WTC11 (cell line): ENCODE measurements around the gene KRT85. TPM values are rescaled to one million over a fixed set of nuclear protein-coding genes. Genes with fewer than 3 reads are reported as not detected.

ENCODE experiments used
- ATAC-seq: fragments of 200-7000 bp; cut with Tn5 transposase; 2 replicates; pipeline ENCODE4 v1.10.0; 2021; ENCODE audit warnings: mild to moderate bottlenecking, moderate library complexity
- CTCF ChIA-PET: fragments of 300-600 bp; sonication (Branson Sonifier 250); formaldehyde crosslinking; loops from one replicate; lab custom pipeline; 2021; ENCODE audit warnings: antibody characterized with exemption; lab: Charles Lee
- POLR2A ChIA-PET: fragments of 350-600 bp; sonication (Branson Sonifier 250); formaldehyde crosslinking; loops from one replicate; lab custom pipeline; 2021; ENCODE audit warnings: antibody characterized with exemption; lab: Charles Lee
- DNase-seq: peaks from one replicate; pipeline ENCODE4 v3.0.0; 2021; ENCODE audit warnings: low spot score
- H3K27ac Mint-ChIP-seq: 2 replicates; pipeline ENCODE4 v1.8.0; 2021; ENCODE audit warnings: mixed read lengths
- H3K27me3 Mint-ChIP-seq: 2 replicates; pipeline ENCODE4 v1.8.0; 2021; ENCODE audit warnings: low read depth, mild to moderate bottlenecking, moderate library complexity, mixed read lengths
- H3K36me3 Mint-ChIP-seq: 2 replicates; pipeline ENCODE4 v1.8.0; 2021; ENCODE audit warnings: mixed read lengths
- H3K4me1 Mint-ChIP-seq: 2 replicates; pipeline ENCODE4 v1.8.0; 2022; ENCODE audit warnings: mixed read lengths
- H3K4me3 Mint-ChIP-seq: 2 replicates; pipeline ENCODE4 v1.8.0; 2021; ENCODE audit warnings: mild to moderate bottlenecking, moderate library complexity, mixed read lengths
- H3K9me3 Mint-ChIP-seq: 2 replicates; pipeline ENCODE4 v1.8.0; 2021; ENCODE audit warnings: mixed read lengths
- ATF3 ChIP-seq: sonication (generic); formaldehyde crosslinking; conservative IDR thresholded peaks from 2 replicates; pipeline ENCODE4 v1.8.1; 2022; ENCODE audit warnings: mild to moderate bottlenecking, missing genetic modification reagents
- CDX4 ChIP-seq: fragments of 250-450 bp; sonication (Bioruptor Pico); IDR thresholded peaks from 2 replicates; pipeline ENCODE4 v1.9.0; 2021; ENCODE audit warnings: moderate library complexity, mild to moderate bottlenecking, inconsistent platforms, borderline replicate concordance
- CREM ChIP-seq: sonication (generic); formaldehyde crosslinking; IDR thresholded peaks from 2 replicates; pipeline ENCODE4 v1.8.1; 2022; ENCODE audit warnings: mild to moderate bottlenecking, missing genetic modification reagents, moderate library complexity
- E2F4 ChIP-seq: sonication (generic); formaldehyde crosslinking; IDR thresholded peaks from 2 replicates; pipeline ENCODE4 v1.8.1; 2022; ENCODE audit warnings: low read depth, mild to moderate bottlenecking, moderate library complexity, missing genetic modification reagents, borderline replicate concordance
- EMX1 ChIP-seq: fragments of 250-450 bp; sonication (Bioruptor Pico); IDR thresholded peaks from 2 replicates; pipeline ENCODE4 v1.8.0; 2021; ENCODE audit warnings: mild to moderate bottlenecking
- ETV6 ChIP-seq: sonication (generic); formaldehyde crosslinking; IDR thresholded peaks from 2 replicates; pipeline ENCODE4 v1.8.1; 2022; ENCODE audit warnings: mild to moderate bottlenecking, missing genetic modification reagents
- FOXP1 ChIP-seq: sonication (generic); formaldehyde crosslinking; IDR thresholded peaks from 2 replicates; pipeline ENCODE4 v1.8.0; 2022; ENCODE audit warnings: missing genetic modification reagents, mild to moderate bottlenecking, moderate library complexity, borderline replicate concordance
- FOXP4 ChIP-seq: sonication (generic); formaldehyde crosslinking; IDR thresholded peaks from 2 replicates; pipeline ENCODE4 v1.8.0; 2022; ENCODE audit warnings: mild to moderate bottlenecking, missing genetic modification reagents
- GRHL2 ChIP-seq: fragments of 250-450 bp; sonication (Bioruptor Pico); IDR thresholded peaks from 2 replicates; pipeline ENCODE4 v1.8.0; 2022; ENCODE audit warnings: mild to moderate bottlenecking, moderate library complexity; ENCODE audit not compliant: insufficient replicate concordance, severe bottlenecking
- KAT7 ChIP-seq: sonication (generic); formaldehyde crosslinking; IDR thresholded peaks from 2 replicates; pipeline ENCODE4 v1.8.1; 2023; ENCODE audit warnings: missing genetic modification reagents, mild to moderate bottlenecking, borderline replicate concordance
- MYBL2 ChIP-seq: sonication (generic); formaldehyde crosslinking; IDR thresholded peaks from 2 replicates; pipeline ENCODE4 v1.8.1; 2023; ENCODE audit warnings: mild to moderate bottlenecking, moderate library complexity, missing genetic modification reagents
- NFE2L1 ChIP-seq: sonication (generic); formaldehyde crosslinking; IDR thresholded peaks from 2 replicates; pipeline ENCODE4 v1.8.1; 2023; ENCODE audit warnings: missing genetic modification reagents
- NR2C2 ChIP-seq: sonication (generic); formaldehyde crosslinking; IDR thresholded peaks from 2 replicates; pipeline ENCODE4 v1.8.0; 2022; ENCODE audit warnings: mild to moderate bottlenecking, missing genetic modification reagents
- SMAD4 ChIP-seq: sonication (generic); formaldehyde crosslinking; IDR thresholded peaks from 2 replicates; pipeline ENCODE4 v1.8.0; 2022; ENCODE audit warnings: mild to moderate bottlenecking, missing genetic modification reagents
- ZMAT4 ChIP-seq: fragments of 250-450 bp; sonication (Bioruptor Pico); IDR thresholded peaks from 2 replicates; pipeline ENCODE4 v1.9.0; 2021; ENCODE audit warnings: mild to moderate bottlenecking
- ZNF281 ChIP-seq: sonication (generic); formaldehyde crosslinking; IDR thresholded peaks from 2 replicates; pipeline ENCODE4 v1.8.0; 2023; ENCODE audit warnings: mild to moderate bottlenecking, missing genetic modification reagents
- ZNF317 ChIP-seq: sonication (generic); formaldehyde crosslinking; IDR thresholded peaks from 2 replicates; pipeline ENCODE4 v1.8.1; 2023; ENCODE audit warnings: low read depth, mild to moderate bottlenecking, moderate library complexity, missing genetic modification reagents, borderline replicate concordance
- total RNA-seq: library from RNA; stranded (reverse); gene quantifications from 3 replicates; pipeline ENCODE4 v1.2.3, GENCODE V29; 2021

KRT85 gene
- total RNA-seq, 1 experiment from 2014 or later, result not detected

GRCh38 chr12:52334185-52334584 is 33.1 kb downstream of the KRT85 start (continued):
- TF ChIP-seq ZNF281 (CRISPR knock-in tag) (no peak), CDX4 (CRISPR knock-in tag) (no peak)

- POLR2A ChIA-PET, result no interaction called here
- H3K27ac Mint-ChIP-seq, result no peak overlapping the region
- peaks cover 7% of the 10 kb centered on the region for H3K4me1 Mint-ChIP-seq
- ATAC-seq (no peak), DNase-seq (no peak)
- CTCF ChIA-PET, result no interaction called here
- no peaks in the 10 kb centered on the region; the same call in 1 of the 2 replicates for H3K27me3 Mint-ChIP-seq
- TF ChIP-seq E2F4, result no peak
- TF ChIP-seq ZNF317 (CRISPR knock-in tag), result no peak
- TF ChIP-seq NFE2L1, result no peak
- no peak for TF ChIP-seq FOXP1
- TF ChIP-seq ZNF281 (CRISPR knock-in tag), result no peak
- no peak for TF ChIP-seq NR2C2 (CRISPR knock-in tag)
- TF ChIP-seq EMX1 (CRISPR knock-in tag), result no peak
- TF ChIP-seq GRHL2 (CRISPR knock-in tag), result no peak
- no peak for TF ChIP-seq SMAD4 (CRISPR knock-in tag)
- no peak for TF ChIP-seq ETV6
- no peak for TF ChIP-seq KAT7 (CRISPR knock-in tag)
- no peak for TF ChIP-seq MYBL2 (CRISPR knock-in tag)
- TF ChIP-seq ZMAT4 (CRISPR knock-in tag), result no peak
- no peak for TF ChIP-seq CREM (CRISPR knock-in tag)
- no peak for TF ChIP-seq FOXP4 (CRISPR knock-in tag)
- no peak for TF ChIP-seq ATF3 (CRISPR knock-in tag)
- H3K36me3 Mint-ChIP-seq, result no peaks in the 10 kb centered on the region
- no peak overlapping the region for H3K4me3 Mint-ChIP-seq
- no peaks in the 10 kb centered on the region; the same call in 1 of the 2 replicates for H3K9me3 Mint-ChIP-seq
Observed at GRCh38 chr12:52333321-52333720, 34.0 kb downstream of the KRT85 start.
